Suppressor macrophage treated with lipopolysaccharide for 1 hour (primary cell): ENCODE data around the gene MYL11.
"Not testable (repeated sequence)": the region's sequence is repeated elsewhere in the genome, so short reads cannot be mapped to it uniquely, and the experiment has no call there.

ENCODE experiments used
- DNase-seq, 3 donors: peaks; one replicate each; pipeline ENCODE4 v3.0.0-alpha.2; 2020 to 2022

MYL11 gene, protein sequence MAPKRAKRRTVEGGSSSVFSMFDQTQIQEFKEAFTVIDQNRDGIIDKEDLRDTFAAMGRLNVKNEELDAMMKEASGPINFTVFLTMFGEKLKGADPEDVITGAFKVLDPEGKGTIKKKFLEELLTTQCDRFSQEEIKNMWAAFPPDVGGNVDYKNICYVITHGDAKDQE

GRCh38 chr16:30374538-30374937, at the start of gene MYL11:
MYL11 (plus strand) TSS chr16:30374802; CDS start chr16:30374858, 56 bp downstream.
- DNase-seq, result no peak

GRCh38 chr16:30334473-30334989, 40.1 kb upstream of the MYL11 start:
- peak; percentile 86 to 95 (median 87) for DNase-seq

- peak; percentile 80 to 93 (median 84) for DNase-seq
Measured at GRCh38 chr16:30335028-30335597, 39.5 kb upstream of the MYL11 start.

DNA sequence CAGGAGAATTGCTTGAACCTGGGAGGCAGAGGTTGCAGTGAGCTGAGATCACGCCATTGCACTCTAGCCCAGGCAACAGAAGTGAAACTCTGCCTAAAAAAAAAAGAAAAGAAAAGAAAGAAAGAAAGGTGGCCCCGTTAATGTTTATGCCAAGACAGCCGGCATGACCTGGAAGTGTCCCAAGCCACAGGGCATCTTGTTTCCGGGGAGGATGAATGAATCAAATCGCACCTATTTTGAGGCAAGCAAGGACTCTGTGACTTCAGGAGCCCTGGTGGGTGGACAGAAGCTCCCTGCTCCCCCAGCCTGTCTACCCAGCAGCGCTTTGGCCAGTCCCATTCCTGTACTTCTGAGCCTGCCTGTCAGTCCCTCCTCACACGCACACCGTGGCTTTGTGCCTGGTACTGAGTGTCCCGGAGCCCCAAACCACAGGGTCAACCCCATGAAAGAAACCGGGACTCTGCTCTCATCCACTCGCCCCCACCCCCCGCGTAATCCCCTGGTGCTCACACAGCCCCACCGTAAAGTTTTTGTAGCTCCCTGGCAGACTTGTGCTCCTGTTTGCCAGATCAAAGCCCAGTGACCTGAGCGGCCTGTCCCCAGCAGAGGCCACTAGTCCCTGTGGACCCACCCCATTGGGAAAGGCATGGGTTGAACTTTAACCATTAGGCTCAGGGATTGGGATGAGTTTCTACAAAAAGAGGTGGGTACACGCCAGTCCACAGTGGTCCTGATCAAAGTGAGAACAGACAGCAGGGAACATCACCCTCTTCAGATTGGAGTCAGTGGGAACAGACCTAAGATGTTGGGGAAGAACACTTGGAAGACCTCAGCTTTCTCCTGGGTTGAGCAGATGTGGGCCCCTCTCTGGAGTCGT, 38.8 kb upstream of the MYL11 start:
- peak in 1 of 3 donors; percentile 17 for DNase-seq

GRCh38 chr16:30337964-30338357, 36.6 kb upstream of the MYL11 start:
- not testable (repeated sequence) for DNase-seq

DNA sequence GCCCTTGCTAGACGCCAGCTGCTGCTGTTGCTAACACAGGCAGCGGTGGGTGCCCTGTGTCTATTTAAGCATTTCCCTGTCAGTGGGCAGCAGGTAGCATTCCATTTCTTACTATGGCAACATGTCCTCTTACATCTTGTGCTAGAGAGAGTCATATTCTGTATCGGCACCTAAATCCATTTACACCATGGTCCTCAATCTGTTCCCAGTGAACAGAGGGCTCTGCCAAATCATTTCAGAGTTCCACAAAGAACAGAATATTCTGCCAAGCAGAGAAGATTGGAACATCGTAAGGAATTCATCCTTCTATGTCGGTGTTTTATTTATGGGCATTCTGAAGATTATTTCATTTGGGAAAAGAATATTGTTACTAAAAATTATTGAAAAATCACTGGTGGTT, 35.9 kb upstream of the MYL11 start:
- DNase-seq, result not testable (repeated sequence)

GRCh38 chr16:30340621-30341020, 34.0 kb upstream of the MYL11 start:
- DNase-seq, result no peak

DNA sequence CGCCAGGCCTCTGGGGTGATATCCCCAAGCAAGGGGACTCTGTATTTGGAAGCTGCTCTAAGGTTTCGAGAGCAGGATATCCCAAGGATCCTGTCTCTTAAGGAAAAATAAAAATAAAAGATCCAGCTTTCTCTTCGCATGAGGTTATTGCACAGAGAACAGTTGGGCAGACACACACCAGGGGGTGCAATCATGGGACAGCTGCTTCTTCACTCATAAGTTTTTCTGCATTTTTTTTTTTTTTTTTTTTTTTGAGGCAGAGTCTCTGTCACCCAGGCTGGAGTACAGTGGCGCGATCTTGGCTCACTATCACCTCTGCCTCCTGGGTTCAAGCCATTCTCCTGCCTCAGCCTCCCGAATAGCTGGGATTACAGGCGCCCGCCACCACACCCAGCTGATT, 32.6 kb upstream of the MYL11 start:
- DNase-seq, result not testable (repeated sequence)

- no peak for DNase-seq
Measured at GRCh38 chr16:30342751-30343490, 31.7 kb upstream of the MYL11 start.

DNA sequence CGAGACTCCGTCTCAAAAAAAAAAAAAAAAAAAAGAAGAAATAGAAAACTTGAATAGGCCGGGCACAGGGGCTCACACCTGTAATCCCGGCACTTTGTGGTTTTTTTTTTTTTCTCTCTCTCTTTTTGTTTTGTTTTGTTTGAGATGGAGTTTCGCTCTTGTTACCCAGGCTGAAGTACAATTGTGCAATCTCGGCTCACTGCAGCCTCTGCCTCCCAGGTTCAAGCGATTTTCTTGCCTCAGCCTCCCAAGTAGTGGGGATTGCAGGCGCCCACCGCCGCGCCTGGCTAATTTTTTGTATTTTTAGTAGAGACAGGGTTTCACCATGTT, 31.1 kb upstream of the MYL11 start:
- not testable (repeated sequence) for DNase-seq

DNA sequence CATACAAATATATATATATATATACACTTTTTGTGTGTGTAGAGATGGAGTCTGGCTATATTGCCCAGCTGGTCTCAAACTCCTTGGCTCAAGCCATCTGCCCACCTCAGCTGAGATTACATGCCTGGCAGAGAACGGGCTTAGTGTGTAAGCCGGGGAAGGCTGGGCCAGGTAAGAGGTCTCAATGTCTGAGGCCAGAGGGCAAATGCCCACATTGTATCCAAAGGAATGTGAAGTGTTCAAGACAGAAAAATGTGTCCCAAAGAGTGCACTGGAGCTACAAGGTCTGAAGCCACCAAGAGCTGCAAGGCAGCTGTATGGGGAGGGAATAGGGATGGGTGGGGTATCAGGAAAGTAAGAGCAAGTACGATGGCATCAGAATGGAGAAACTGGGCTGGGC, 28.3 kb upstream of the MYL11 start:
- DNase-seq, result no peak

- no peak for DNase-seq
Measured at GRCh38 chr16:30348113-30348512, 26.5 kb upstream of the MYL11 start.

DNA sequence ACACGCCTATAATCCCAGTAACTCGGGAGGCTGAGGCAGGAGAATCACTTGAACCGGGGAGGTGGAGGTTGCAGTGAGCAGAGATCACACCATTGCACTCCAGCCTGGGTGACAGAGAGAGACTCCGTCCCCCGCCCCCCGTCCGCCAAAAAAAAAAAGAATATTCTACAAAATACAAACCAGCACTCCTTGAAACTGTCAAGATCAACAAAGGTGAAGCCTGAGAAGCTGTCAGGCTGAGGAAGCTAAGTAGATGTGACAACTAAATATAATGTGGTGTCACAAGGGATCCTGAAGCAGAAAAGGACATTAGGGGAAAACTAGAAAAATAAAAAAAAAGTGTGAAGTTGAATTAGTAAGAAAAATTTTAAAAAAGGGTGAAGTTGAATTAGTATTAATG, 25.7 kb upstream of the MYL11 start:
- DNase-seq, result no peak

GRCh38 chr16:30349675-30350074, 24.9 kb upstream of the MYL11 start:
- DNase-seq, result no peak

- DNase-seq, result no peak
Measured at GRCh38 chr16:30350134-30350871, 24.3 kb upstream of the MYL11 start.

DNA sequence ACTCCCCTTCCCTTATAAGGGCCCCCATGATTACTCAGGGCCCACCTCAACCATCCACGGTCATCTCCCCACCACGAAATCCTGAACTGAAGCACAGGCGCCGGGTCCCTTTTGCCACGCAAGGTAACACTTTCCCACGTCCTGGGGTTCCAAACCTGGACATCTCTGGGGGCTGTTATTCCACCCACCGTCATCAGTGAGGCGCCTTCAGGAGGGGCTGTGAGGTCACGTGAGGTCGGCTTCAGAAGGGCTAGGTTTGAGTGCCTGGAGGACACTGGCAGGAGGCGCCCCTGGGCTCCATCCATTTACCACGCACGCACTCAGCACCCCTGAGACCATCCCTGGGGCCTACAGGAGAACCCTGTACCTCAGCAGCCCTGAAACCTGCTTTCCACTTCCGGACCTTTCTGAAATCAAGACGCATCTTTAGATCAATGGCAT, 23.6 kb upstream of the MYL11 start:
- DNase-seq, result no peak

GRCh38 chr16:30351586-30352419, 22.8 kb upstream of the MYL11 start:
- no peak for DNase-seq

- DNase-seq, result no peak
Measured at GRCh38 chr16:30352488-30353401, 21.9 kb upstream of the MYL11 start.

GRCh38 chr16:30353438-30354129, 21.0 kb upstream of the MYL11 start:
- DNase-seq, result no peak
